IMR-90 (cell line): ENCODE data around the gene RALGAPA1. TPM values are rescaled to one million over a fixed set of nuclear protein-coding genes. Genes with fewer than 3 reads are reported as not detected.

Experiments
- RFX5 ChIP-seq: IDR thresholded peaks from 2 replicates; pipeline ENCODE4 v1.8.0; 2012; ENCODE audit warnings: low read depth, mild to moderate bottlenecking, low read length, moderate library complexity
- polyA plus RNA-seq, 3 experiments: library from polyadenylated mRNA; depleted of rRNA; stranded (reverse); fragments of >200 nt; gene quantifications; 2 replicates each; pipeline ENCODE4 v1.2.3, GENCODE V29; 2012; ENCODE audit warnings: low replicate concordance in 1 of 3
- total RNA-seq: library from RNA; depleted of rRNA; stranded (reverse); fragments of >200 nt; gene quantifications from 2 replicates; pipeline ENCODE4 v1.2.3, GENCODE V29; 2012
- TF ChIP-seq, protein P1 (sequence below): fragments of 150-350 bp; IDR thresholded peaks from 2 replicates; pipeline ENCODE4 v1.6.1; 2016; ENCODE audit warnings: low read depth, mild to moderate bottlenecking, low read length, moderate library complexity, borderline replicate concordance

The RALGAPA1 gene
- total and polyA plus RNA-seq, 2 of the 4 experiments (the other 2 are of a cell fraction), result 5.1 to 25.6 TPM

- TF ChIP-seq, protein P1, sequence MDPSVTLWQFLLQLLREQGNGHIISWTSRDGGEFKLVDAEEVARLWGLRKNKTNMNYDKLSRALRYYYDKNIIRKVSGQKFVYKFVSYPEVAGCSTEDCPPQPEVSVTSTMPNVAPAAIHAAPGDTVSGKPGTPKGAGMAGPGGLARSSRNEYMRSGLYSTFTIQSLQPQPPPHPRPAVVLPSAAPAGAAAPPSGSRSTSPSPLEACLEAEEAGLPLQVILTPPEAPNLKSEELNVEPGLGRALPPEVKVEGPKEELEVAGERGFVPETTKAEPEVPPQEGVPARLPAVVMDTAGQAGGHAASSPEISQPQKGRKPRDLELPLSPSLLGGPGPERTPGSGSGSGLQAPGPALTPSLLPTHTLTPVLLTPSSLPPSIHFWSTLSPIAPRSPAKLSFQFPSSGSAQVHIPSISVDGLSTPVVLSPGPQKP, result no peak
- TF ChIP-seq RFX5, result no peak
Observed at GRCh38 chr14:35807131-35807961, 1.7 kb downstream of the RALGAPA1 start (continued).
